Activated CD4-positive, alpha-beta T cell treated with anti-CD3 and anti-CD28 coated beads, Interleukin-2, amount 10 ng/mL, durations not matched to agents 24 days and 14 days (primary cell): Measurements from ENCODE around the gene HPS1. TPM values are rescaled to one million over a fixed set of nuclear protein-coding genes. Genes with fewer than 3 reads are reported as not detected.

Experiments
- DNase-seq: peaks from one replicate; pipeline ENCODE4 v3.0.0; 2022
- H3K27ac Mint-ChIP-seq: one replicate; pipeline ENCODE4 v1.8.0; 2022; ENCODE audit warnings: mild to moderate bottlenecking, mixed read lengths
- H3K27me3 Mint-ChIP-seq: one replicate; pipeline ENCODE4 v1.8.0; 2022; ENCODE audit warnings: mixed read lengths
- H3K36me3 Mint-ChIP-seq: one replicate; pipeline ENCODE4 v1.8.0; 2022; ENCODE audit warnings: low read depth, mild to moderate bottlenecking, mixed read lengths
- H3K4me1 Mint-ChIP-seq: one replicate; pipeline ENCODE4 v1.8.0; 2021; ENCODE audit warnings: mixed read lengths
- H3K4me3 Mint-ChIP-seq: one replicate; pipeline ENCODE4 v1.8.0; 2022; ENCODE audit warnings: mild to moderate bottlenecking, moderate library complexity, mixed read lengths
- H3K9me3 Mint-ChIP-seq: one replicate; pipeline ENCODE4 v1.8.0; 2021; ENCODE audit warnings: mixed read lengths
- intact Hi-C: fragments of 100-400 bp; cut with micrococcal nuclease; formaldehyde crosslinking; loops from one replicate; pipeline ENCODE4 v1.15.1; 2023
- total RNA-seq: library from RNA; stranded (reverse); gene quantifications from 2 replicates; pipeline ENCODE4 v1.2.3, GENCODE V29; 2022

Gene HPS1
- total RNA-seq, 1 donor from 2014 or later = 58.6 TPM

- no peak overlapping the region for H3K4me3 Mint-ChIP-seq
- no peaks in the 10 kb centered on the region for H3K9me3 Mint-ChIP-seq
- DNase-seq = no peak
- H3K27ac Mint-ChIP-seq = no peak overlapping the region
- H3K4me1 Mint-ChIP-seq = peaks cover 10% of the 10 kb centered on the region
- H3K27me3 Mint-ChIP-seq = no peaks in the 10 kb centered on the region
- H3K36me3 Mint-ChIP-seq = peaks cover 16% of the 10 kb centered on the region
- intact Hi-C loops = no loop called here
Measured at GRCh38 chr10:98417973-98418664, 28.6 kb downstream of the HPS1 start.

DNA sequence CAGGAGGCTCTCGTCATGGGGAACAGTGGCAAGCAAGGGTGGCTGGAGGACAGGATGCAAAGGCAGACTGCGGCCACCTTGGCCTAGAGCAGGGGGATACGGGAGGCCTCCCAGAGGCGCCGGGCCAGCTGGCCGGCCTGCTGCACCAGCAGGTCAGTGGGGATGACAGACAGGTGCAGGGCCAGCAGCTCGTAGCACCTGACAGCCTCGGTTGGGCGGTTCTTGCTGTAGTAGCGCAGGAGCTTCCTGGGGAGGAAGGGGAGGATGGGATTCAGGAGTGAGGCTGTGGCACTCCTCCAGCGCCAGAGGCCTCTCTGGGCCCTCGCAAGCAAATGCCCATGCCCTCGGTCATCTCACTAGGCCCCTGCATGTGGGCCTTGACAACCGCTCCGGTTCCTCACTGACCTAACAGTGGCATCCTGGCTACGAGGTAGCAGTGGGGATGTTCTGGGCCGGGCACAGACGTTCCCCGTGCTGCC lies 29.2 kb downstream of the HPS1 start:
- no peaks in the 10 kb centered on the region for H3K9me3 Mint-ChIP-seq
- H3K4me3 Mint-ChIP-seq = no peak overlapping the region
- no peak overlapping the region for H3K27ac Mint-ChIP-seq
- DNase-seq = no peak
- peaks cover 10% of the 10 kb centered on the region for H3K4me1 Mint-ChIP-seq
- peaks cover 13% of the 10 kb centered on the region for H3K36me3 Mint-ChIP-seq
- no peaks in the 10 kb centered on the region for H3K27me3 Mint-ChIP-seq
- intact Hi-C loops = no loop called here

DNA sequence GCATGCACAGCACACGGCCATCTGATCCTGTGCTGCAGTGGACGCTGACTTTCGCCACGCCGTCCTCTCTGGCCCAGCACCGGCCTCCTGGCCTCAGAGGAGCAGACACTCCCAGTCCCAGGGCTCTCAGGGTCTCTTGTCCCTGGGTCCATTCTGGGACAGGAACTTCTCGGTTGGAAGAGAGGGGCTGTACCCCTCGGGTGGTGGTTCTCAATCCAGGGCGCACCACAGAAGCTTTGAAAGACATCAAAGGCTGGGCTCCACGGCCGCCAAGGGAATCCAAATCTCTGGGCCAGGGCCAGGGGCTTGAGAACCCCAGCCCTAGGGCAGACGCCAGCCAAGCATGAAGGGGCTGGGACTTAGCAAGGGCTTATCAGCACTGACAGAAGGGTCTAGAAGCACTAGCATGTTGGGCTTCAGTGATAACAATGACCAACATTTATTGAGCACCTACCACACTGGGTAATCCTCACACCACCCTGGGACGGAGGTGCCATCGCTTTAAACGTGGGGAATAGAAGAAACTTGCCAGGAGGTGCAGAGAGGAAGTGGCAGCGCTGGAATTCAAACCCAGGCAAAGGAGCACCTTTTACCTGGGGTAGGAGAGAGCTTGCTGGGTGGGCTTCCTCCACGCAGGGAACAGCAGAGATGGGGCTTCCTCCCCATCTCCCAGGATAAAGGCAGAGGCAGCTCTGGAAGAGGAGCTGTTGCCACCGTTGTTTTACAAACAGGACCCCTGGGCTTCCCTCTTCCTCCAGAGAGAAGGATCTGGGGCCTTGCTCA lies 29.9 kb downstream of the HPS1 start:
- no peak for DNase-seq
- H3K4me1 Mint-ChIP-seq = peaks cover 10% of the 10 kb centered on the region
- H3K9me3 Mint-ChIP-seq = no peaks in the 10 kb centered on the region
- H3K27ac Mint-ChIP-seq = no peak overlapping the region
- intact Hi-C loops = no loop called here
- peaks cover 12% of the 10 kb centered on the region for H3K36me3 Mint-ChIP-seq
- no peak overlapping the region for H3K4me3 Mint-ChIP-seq
- no peaks in the 10 kb centered on the region for H3K27me3 Mint-ChIP-seq

GRCh38 chr10:98415731-98416119 lies 31.0 kb downstream of the HPS1 start:
- H3K36me3 Mint-ChIP-seq = peaks cover 12% of the 10 kb centered on the region
- H3K4me1 Mint-ChIP-seq = peaks cover 10% of the 10 kb centered on the region
- intact Hi-C loops = no loop called here
- H3K9me3 Mint-ChIP-seq = no peaks in the 10 kb centered on the region
- H3K4me3 Mint-ChIP-seq = no peak overlapping the region
- DNase-seq = no peak
- no peaks in the 10 kb centered on the region for H3K27me3 Mint-ChIP-seq
- H3K27ac Mint-ChIP-seq = no peak overlapping the region

DNA sequence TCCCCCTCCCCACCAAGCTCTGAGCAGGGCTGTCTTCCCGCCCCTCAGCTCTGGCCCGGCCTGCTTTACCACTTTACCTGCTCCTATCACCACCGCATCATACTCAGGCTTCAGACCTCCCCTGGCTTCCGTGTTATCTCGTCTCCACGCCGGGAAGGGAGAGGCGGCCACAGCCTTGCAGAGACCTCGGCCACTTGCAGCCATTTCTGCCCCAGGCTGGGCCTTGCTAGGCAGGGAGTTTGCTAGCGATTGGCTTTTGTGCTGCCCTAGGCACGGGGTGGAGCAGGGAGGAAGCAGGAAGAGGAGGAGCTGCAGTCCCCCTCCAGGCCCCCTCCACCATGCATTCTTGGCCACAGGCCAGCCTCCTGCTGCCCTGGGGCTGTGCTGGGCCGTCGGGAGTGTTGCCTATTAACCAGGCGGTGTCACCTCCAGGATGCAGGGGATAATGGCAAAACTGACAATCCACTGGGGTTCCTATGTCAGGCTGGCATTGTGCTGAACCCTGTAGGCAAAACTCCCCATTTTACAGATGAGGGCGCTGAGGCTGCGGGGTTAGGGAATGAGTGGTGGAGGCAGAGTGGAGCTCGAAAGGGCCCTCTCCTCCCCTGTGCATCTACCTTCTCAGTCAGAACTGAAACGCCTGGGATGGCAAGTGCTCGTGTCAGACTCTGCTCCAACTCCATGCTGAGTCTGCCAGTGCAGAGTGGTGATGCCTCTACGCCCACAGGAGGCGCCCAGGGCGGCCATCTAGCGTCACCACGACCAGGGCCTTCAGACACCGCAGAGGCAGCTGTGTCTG lies 31.6 kb downstream of the HPS1 start, which contains the start of gene PYROXD2:
TSS of gene PYROXD2 (minus strand) at position 251 of the 799 bp plus-strand sequence. CDS start at position 204, 47 bp downstream.
- peak within 1 kb of the TSS; percentile 91 for H3K27ac Mint-ChIP-seq
- peak within 1 kb of the TSS; percentile 88 for H3K4me3 Mint-ChIP-seq
- H3K27me3 Mint-ChIP-seq = no peaks in the 10 kb centered on the region
- DNase-seq = peak; percentile 80
- intact Hi-C loops = no loop called here
- H3K9me3 Mint-ChIP-seq = no peaks in the 10 kb centered on the region
- H3K4me1 Mint-ChIP-seq = peaks cover 10% of the 10 kb centered on the region
- H3K36me3 Mint-ChIP-seq = peaks cover 12% of the 10 kb centered on the region

DNA sequence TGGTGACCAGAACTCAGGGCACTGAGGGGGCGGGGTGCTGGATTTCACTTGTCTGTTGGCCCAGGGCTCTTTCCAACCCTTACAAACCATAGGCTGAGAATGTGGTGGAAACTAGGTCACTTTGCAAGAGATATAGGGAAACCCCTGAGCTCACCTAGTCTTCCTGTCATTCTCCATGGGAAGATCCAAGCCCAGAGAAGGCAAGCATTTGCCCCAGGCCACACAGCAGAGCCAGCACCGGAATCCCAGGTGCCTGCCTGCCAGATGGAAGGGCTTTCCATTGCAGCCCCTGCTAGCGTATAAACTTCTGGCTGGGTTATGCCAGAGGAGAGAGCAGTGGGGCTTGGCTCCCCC lies 32.2 kb downstream of the HPS1 start:
- peaks cover 10% of the 10 kb centered on the region for H3K4me1 Mint-ChIP-seq
- H3K36me3 Mint-ChIP-seq = peaks cover 9% of the 10 kb centered on the region
- peak overlapping the region; percentile 88 for H3K4me3 Mint-ChIP-seq
- H3K27me3 Mint-ChIP-seq = no peaks in the 10 kb centered on the region
- no peak for DNase-seq
- H3K27ac Mint-ChIP-seq = peak overlapping the region; percentile 91
- intact Hi-C loops = no loop called here
- no peaks in the 10 kb centered on the region for H3K9me3 Mint-ChIP-seq

GRCh38 chr10:98411768-98412167 lies 35.0 kb downstream of the HPS1 start:
- DNase-seq = no peak
- Mint-ChIP-seq H3K4me3 (no peak overlapping the region), H3K9me3 (no peaks in the 10 kb centered on the region), H3K27me3 (no peaks in the 10 kb centered on the region), H3K36me3 (peaks cover 2% of the 10 kb centered on the region), H3K4me1 (peaks cover 10% of the 10 kb centered on the region), H3K27ac (no peak overlapping the region)
- intact Hi-C loops = no loop called here

- Mint-ChIP-seq H3K36me3 (peaks cover 2% of the 10 kb centered on the region), H3K4me3 (no peak overlapping the region)
Measured at GRCh38 chr10:98411166-98411565, 35.6 kb downstream of the HPS1 start.

GRCh38 chr10:98410759-98411158 lies 36.0 kb downstream of the HPS1 start:
- Mint-ChIP-seq H3K27me3 (no peaks in the 10 kb centered on the region), H3K9me3 (no peaks in the 10 kb centered on the region), H3K36me3 (peaks cover 2% of the 10 kb centered on the region), H3K4me1 (peaks cover 10% of the 10 kb centered on the region), H3K27ac (no peak overlapping the region), H3K4me3 (no peak overlapping the region)
- intact Hi-C loops = no loop called here
- DNase-seq = no peak

More at GRCh38 chr10:98411166-98411565, 35.6 kb downstream of the HPS1 start:
- intact Hi-C loops = no loop called here
- Mint-ChIP-seq H3K27ac (no peak overlapping the region), H3K4me1 (peaks cover 10% of the 10 kb centered on the region), H3K27me3 (no peaks in the 10 kb centered on the region), H3K9me3 (no peaks in the 10 kb centered on the region)
- DNase-seq = no peak

DNA sequence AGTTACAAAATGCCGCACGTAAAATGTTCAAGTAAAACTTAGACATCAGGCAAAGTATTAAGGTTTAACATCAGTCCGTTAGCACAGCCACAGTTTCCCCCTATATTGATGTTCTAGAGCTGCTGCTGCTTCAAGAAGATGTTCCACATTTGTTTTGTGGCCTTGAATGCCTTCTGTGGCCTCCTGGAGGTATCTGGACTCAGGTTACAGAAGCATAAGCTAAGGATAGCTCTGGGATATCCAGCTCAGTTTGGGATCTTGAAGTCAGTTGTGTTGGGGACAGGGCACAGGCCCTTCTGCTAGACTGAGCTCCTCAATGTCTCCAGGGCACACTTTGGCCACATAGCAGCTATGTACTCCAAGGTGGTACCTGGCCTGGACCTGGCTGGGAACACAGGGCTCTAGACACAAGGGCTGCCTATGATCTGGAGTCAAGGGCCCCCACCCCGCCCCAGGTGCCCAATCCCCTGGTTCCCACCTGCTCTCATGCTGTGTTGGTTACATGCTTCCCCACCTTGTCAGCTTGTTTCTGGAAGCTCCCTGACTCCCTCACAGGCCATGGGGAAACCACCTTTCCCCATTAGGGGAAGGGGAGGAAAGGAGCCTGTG lies 36.5 kb downstream of the HPS1 start:
- Mint-ChIP-seq H3K27me3 (no peaks in the 10 kb centered on the region), H3K4me3 (no peak overlapping the region), H3K27ac (no peak overlapping the region), H3K4me1 (peaks cover 9% of the 10 kb centered on the region), H3K9me3 (no peaks in the 10 kb centered on the region), H3K36me3 (peaks cover 2% of the 10 kb centered on the region)
- intact Hi-C loops = no loop called here
- DNase-seq = no peak

DNA sequence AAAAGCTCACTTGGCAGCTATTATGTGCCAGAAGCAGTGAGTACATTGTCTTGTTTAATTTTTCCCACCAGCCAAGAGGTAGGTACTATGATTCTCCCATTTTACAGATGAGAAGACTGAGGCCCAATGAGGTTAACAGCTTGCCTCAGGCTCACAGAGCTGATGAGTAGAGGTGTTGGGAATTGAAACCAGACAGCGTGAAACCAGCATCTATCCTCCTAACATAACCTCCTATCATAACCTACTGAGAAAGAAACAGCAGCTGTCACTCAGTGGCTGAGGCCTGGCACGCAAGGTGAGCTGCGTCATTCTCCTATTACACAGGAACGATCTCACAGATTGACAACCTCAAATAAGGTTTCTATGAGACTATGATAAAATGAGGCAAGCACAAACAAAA lies 37.9 kb downstream of the HPS1 start:
- H3K27me3 Mint-ChIP-seq = no peaks in the 10 kb centered on the region
- no peaks in the 10 kb centered on the region for H3K36me3 Mint-ChIP-seq
- intact Hi-C loops = no loop called here
- no peaks in the 10 kb centered on the region for H3K9me3 Mint-ChIP-seq
- DNase-seq = no peak
- no peak overlapping the region for H3K4me3 Mint-ChIP-seq
- H3K4me1 Mint-ChIP-seq = peaks cover 10% of the 10 kb centered on the region
- H3K27ac Mint-ChIP-seq = no peak overlapping the region

- H3K9me3 Mint-ChIP-seq = no peaks in the 10 kb centered on the region
- no peaks in the 10 kb centered on the region for H3K36me3 Mint-ChIP-seq
- H3K27me3 Mint-ChIP-seq = no peaks in the 10 kb centered on the region
- H3K4me3 Mint-ChIP-seq = no peak overlapping the region
- DNase-seq = no peak
- intact Hi-C loops = no loop called here
- no peak overlapping the region for H3K27ac Mint-ChIP-seq
- H3K4me1 Mint-ChIP-seq = peaks cover 12% of the 10 kb centered on the region
Measured at GRCh38 chr10:98407744-98408241, 38.9 kb downstream of the HPS1 start.

DNA sequence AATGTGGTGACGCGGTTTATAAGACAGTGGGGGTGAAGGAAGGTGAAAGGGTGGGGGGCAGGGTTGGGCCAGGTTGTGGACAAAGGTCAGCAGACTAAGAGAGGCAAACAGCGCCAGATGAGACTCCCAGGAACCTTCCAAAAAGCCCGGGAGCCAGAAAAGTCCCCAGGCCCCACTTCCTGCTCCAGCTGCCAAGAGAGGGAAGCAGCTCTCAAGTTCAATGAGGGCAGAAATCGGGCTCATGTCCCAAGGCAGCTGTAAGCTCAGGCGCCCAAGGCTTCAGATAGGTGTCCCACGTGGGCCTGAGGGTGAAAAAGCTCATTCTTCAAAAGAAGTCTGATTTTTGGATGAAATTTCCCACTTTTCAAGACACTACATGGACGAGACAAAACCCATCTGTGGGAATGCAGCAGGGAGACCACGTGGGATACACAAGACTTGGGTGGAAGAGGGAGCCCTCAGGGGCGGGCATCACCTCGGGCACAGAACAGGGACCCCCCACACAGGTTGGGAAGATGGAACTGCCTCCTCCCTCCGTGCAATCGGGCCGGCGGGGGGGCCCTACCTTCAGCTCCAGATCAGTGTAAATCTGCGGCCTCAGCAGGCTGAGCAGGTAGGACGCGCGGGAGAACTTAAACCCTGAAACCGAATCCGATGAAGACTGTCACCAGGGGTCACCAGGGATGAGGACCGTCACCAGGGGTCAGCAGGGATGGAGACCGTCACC lies 39.6 kb downstream of the HPS1 start:
- Mint-ChIP-seq H3K27ac (no peak overlapping the region), H3K9me3 (no peaks in the 10 kb centered on the region), H3K27me3 (no peaks in the 10 kb centered on the region), H3K36me3 (no peaks in the 10 kb centered on the region), H3K4me1 (peaks cover 12% of the 10 kb centered on the region), H3K4me3 (no peak overlapping the region)
- intact Hi-C loops = no loop called here
- DNase-seq = no peak
